HG02981 (cell line): ENCODE data around the gene AMPD2.
"Not testable (repeated sequence)": the region's sequence is repeated elsewhere in the genome, so short reads cannot be mapped to it uniquely, and the experiment has no call there.

ENCODE experiments used
- ATAC-seq: cut with Tn5 transposase; IDR thresholded peaks from one replicate; pipeline ENCODE4 v1.9.1; 2021; ENCODE audit warnings: mild to moderate bottlenecking, moderate library complexity; ENCODE audit not compliant: unreplicated experiment

Gene AMPD2

GRCh38 chr1:109676683-109677381, 57.2 kb downstream of the AMPD2 start:
- not testable (repeated sequence) for ATAC-seq

GRCh38 chr1:109677459-109677858, 57.8 kb downstream of the AMPD2 start:
- no peak for ATAC-seq

GRCh38 chr1:109678637-109679036, 59.0 kb downstream of the AMPD2 start:
- ATAC-seq = not testable (repeated sequence)
